Measurements from ENCODE around the gene USHBP1.
"Not testable (repeated sequence)": the region's sequence is repeated elsewhere in the genome, so short reads cannot be mapped to it uniquely, and the experiment has no call there.

- TF ChIP-seq POLR2AphosphoS5, POLR2A, SPI1, TAF1 (IDR thresholded peaks at IDR 0.05; ENCODE audit: low read depth, low read length): not testable (repeated sequence)
Measured at GRCh38 chr19:17274892-17275291, 10.3 kb upstream of the USHBP1 start.

All from GM12891 (cell line).